Neuronal stem cell (in vitro differentiated cells): ENCODE data around the gene MPZL1.

Source experiments
- DNase-seq: peaks from one replicate; pipeline ENCODE4 v3.0.0-alpha.2; 2013; ENCODE audit warnings: low spot score
- H2AFZ ChIP-seq: one replicate; pipeline ENCODE4 v1.6.1; 2013; ENCODE audit warnings: mild to moderate bottlenecking, low read length, inconsistent platforms
- H2AK5ac ChIP-seq: 2 replicates; pipeline ENCODE4 v1.6.1; 2013; ENCODE audit warnings: low read depth, mild to moderate bottlenecking, inconsistent platforms, low read length, moderate library complexity, mixed read lengths
- H2BK120ac ChIP-seq: 2 replicates; pipeline ENCODE4 v1.6.1; 2013; ENCODE audit warnings: low read depth, mild to moderate bottlenecking, inconsistent platforms, low read length, moderate library complexity, mixed read lengths
- H2BK12ac ChIP-seq: one replicate; pipeline ENCODE4 v1.6.1; 2013; ENCODE audit warnings: low read length, inconsistent platforms
- H2BK15ac ChIP-seq: 2 replicates; pipeline ENCODE4 v1.6.1; 2013; ENCODE audit warnings: mild to moderate bottlenecking, low read length, inconsistent platforms, mixed read lengths
- H2BK5ac ChIP-seq: one replicate; pipeline ENCODE4 v1.6.1; 2013; ENCODE audit warnings: inconsistent platforms, mild to moderate bottlenecking, low read length, moderate library complexity
- H3K14ac ChIP-seq: one replicate; pipeline ENCODE4 v1.6.1; 2013; ENCODE audit warnings: low read length, inconsistent platforms
- H3K18ac ChIP-seq: 2 replicates; pipeline ENCODE4 v1.6.1; 2013; ENCODE audit warnings: low read length, inconsistent platforms
- H3K23ac ChIP-seq: 2 replicates; pipeline ENCODE4 v1.6.1; 2013; ENCODE audit warnings: low read depth, mild to moderate bottlenecking, mixed read lengths, low read length, inconsistent platforms; ENCODE audit not compliant: poor library complexity
- H3K27ac ChIP-seq: replicated peaks from 3 replicates; pipeline ENCODE4 v1.5.1; 2013; ENCODE audit warnings: low read length, inconsistent platforms
- H3K27me3 ChIP-seq, 3 experiments: 2 replicates each; pipeline ENCODE4 v1.6.1; 2013; ENCODE audit warnings: low read length in 3 of 3, mild to moderate bottlenecking in 2 of 3, inconsistent platforms in 1 of 3, low read depth in 1 of 3, mixed read lengths in 1 of 3, moderate library complexity in 1 of 3; ENCODE audit not compliant: control insufficient read depth in 3 of 3, insufficient read depth in 3 of 3
- H3K36me3 ChIP-seq, 2 donors: replicated peaks in 1 of 2; 2 replicates each; pipeline ENCODE4 v1.6.1; 2013; ENCODE audit warnings: low read length in 2 of 2; ENCODE audit not compliant: control insufficient read depth in 2 of 2, insufficient read depth in 2 of 2
- H3K4ac ChIP-seq: 2 replicates; pipeline ENCODE4 v1.6.1; 2013; ENCODE audit warnings: inconsistent platforms, mild to moderate bottlenecking, low read length, moderate library complexity
- H3K4me1 ChIP-seq, 2 donors: 1 replicate in 1 of 2; 2 replicates in 1 of 2; pipeline ENCODE4 v1.6.1; 2013; ENCODE audit warnings: low read length in 2 of 2, low read depth in 1 of 2; ENCODE audit not compliant: control insufficient read depth in 2 of 2, insufficient read depth in 1 of 2
- H3K4me2 ChIP-seq: one replicate; pipeline ENCODE4 v1.6.1; 2013; ENCODE audit warnings: mild to moderate bottlenecking, low read length, inconsistent platforms; ENCODE audit not compliant: insufficient read depth, poor library complexity, severe bottlenecking
- H3K4me3 ChIP-seq, 2 donors: 2 replicates each; pipeline ENCODE4 v1.5.1; 2013; ENCODE audit warnings: low read length in 2 of 2, mild to moderate bottlenecking in 2 of 2, inconsistent platforms in 1 of 2, moderate library complexity in 1 of 2
- H3K79me1 ChIP-seq: one replicate; pipeline ENCODE4 v1.6.1; 2013; ENCODE audit warnings: low read depth, mild to moderate bottlenecking, inconsistent platforms, low read length, moderate library complexity
- H3K9ac ChIP-seq: one replicate; pipeline ENCODE4 v1.6.1; 2013; ENCODE audit warnings: mild to moderate bottlenecking, low read depth, low read length, inconsistent platforms; ENCODE audit not compliant: poor library complexity
- H3K9me3 ChIP-seq, 2 donors: replicated peaks in 1 of 2; 2 replicates each; pipeline versions ENCODE3 to v1.6.1; 2013; ENCODE audit warnings: low read length in 2 of 2, mild to moderate bottlenecking in 2 of 2, inconsistent platforms in 1 of 2, low read depth in 1 of 2, mixed read lengths in 1 of 2, moderate library complexity in 1 of 2; ENCODE audit not compliant: control insufficient read depth in 2 of 2, insufficient read depth in 1 of 2
- H4K8ac ChIP-seq: one replicate; pipeline ENCODE4 v1.6.1; 2013; ENCODE audit warnings: low read depth, mild to moderate bottlenecking, inconsistent platforms, low read length, moderate library complexity
- H4K91ac ChIP-seq: one replicate; pipeline ENCODE4 v1.6.1; 2013; ENCODE audit warnings: low read length, low read depth, mild to moderate bottlenecking, inconsistent platforms; ENCODE audit not compliant: poor library complexity
- WGBS, 2 donors: extraction: QIAGEN DNeasy Blood & Tissue Kit; methylation state at CpG; one replicate each; pipeline ENCODE4 v1.1.7; 2013; ENCODE audit warnings: missing lambda C conversion rate in 2 of 2, mixed read lengths in 1 of 2; ENCODE audit not compliant: insufficient read length in 2 of 2, insufficient replicate concordance in 1 of 2; ENCODE audit errors: extremely low coverage in 2 of 2; 5-methylcytosine and 5-hydroxymethylcytosine counted together

Gene MPZL1

DNA sequence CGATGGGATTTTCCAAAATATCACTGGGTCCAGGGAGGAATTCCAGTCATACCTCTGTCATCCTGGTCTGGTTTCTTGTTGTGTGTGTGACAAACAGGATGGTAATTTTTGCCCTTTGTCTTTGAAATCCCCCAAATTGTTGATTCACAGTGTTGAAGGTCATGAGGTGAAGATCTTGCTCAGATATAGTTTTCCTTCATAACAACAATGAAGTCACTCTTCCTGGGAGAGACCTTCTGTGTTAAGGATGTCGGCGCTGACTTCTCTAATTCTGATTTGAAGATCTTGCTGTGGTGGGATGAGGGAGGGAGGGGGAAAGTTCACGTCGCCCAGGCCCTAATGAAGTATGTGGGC, 32.2 kb upstream of the MPZL1 start:
- no peak overlapping the region for H2BK15ac ChIP-seq
- peaks cover 0 to 26% (median 0%) of the 10 kb centered on the region in 3 experiments for H3K27me3 ChIP-seq
- no peak overlapping the region for H3K4me3 ChIP-seq
- DNase-seq = no peak
- H3K14ac ChIP-seq = no peak overlapping the region
- H3K9ac ChIP-seq = no peak overlapping the region
- H2AK5ac ChIP-seq = no peak overlapping the region
- no CpG with 5 or more reads among the region's 5 CpGs for WGBS, 2 donors
- H3K18ac ChIP-seq = no peak overlapping the region
- no peaks in the 10 kb centered on the region for H3K36me3 ChIP-seq
- H2BK12ac ChIP-seq = no peak overlapping the region
- no peaks in the 10 kb centered on the region for H3K79me1 ChIP-seq
- H2BK5ac ChIP-seq = no peak overlapping the region
- H3K4me2 ChIP-seq = no peak overlapping the region
- H3K23ac ChIP-seq = no peak overlapping the region
- no peak overlapping the region for H4K91ac ChIP-seq
- H3K9me3 ChIP-seq = no peaks in the 10 kb centered on the region
- H3K4me1 ChIP-seq = peaks cover 3% of the 10 kb centered on the region in 2 donors
- H4K8ac ChIP-seq = no peak overlapping the region
- no peak overlapping the region for H3K27ac ChIP-seq
- no peak overlapping the region for H2BK120ac ChIP-seq
- no peak overlapping the region for H3K4ac ChIP-seq
- H2AFZ ChIP-seq = no peak overlapping the region

DNA sequence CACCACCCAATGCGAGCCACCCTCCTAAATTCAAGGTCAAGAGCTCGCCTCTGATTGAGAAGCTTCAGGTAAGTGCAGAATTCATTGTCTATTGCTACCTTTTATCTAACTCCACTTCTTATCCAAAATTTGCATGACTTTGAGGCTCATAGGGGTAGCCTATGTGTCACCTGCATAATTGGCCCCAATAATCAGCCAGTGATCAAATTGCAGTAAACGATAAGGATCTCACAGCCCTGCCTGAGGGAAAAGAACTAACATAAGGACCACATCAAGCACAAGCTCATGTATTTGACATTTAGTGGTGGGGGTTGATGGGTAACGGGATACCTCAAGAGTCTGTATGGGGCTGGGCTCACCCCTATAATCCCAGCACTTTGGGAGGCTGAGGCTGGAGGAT, 31.7 kb upstream of the MPZL1 start:
- Histone ChIP-seq H2BK15ac (no peak overlapping the region), H4K91ac (no peak overlapping the region), H4K8ac (no peak overlapping the region), H3K4me2 (no peak overlapping the region), H3K27ac (no peak overlapping the region), H3K14ac (no peak overlapping the region), H3K4me3 (no peak overlapping the region), H3K23ac (no peak overlapping the region), H2AK5ac (no peak overlapping the region), H2AFZ (no peak overlapping the region), H3K18ac (no peak overlapping the region), H2BK12ac (no peak overlapping the region), H3K4ac (no peak overlapping the region), H2BK120ac (no peak overlapping the region), H3K9me3 (no peaks in the 10 kb centered on the region), H3K36me3 (no peaks in the 10 kb centered on the region), H3K79me1 (no peaks in the 10 kb centered on the region), H2BK5ac (no peak overlapping the region), H3K9ac (no peak overlapping the region), H3K27me3 (peaks cover 0 to 27% (median 0%) of the 10 kb centered on the region in 3 experiments), H3K4me1 (peaks cover 3% of the 10 kb centered on the region in 2 donors)
- DNase-seq = no peak
- no CpG with 5 or more reads among the region's 4 CpGs for WGBS, 2 donors

DNA sequence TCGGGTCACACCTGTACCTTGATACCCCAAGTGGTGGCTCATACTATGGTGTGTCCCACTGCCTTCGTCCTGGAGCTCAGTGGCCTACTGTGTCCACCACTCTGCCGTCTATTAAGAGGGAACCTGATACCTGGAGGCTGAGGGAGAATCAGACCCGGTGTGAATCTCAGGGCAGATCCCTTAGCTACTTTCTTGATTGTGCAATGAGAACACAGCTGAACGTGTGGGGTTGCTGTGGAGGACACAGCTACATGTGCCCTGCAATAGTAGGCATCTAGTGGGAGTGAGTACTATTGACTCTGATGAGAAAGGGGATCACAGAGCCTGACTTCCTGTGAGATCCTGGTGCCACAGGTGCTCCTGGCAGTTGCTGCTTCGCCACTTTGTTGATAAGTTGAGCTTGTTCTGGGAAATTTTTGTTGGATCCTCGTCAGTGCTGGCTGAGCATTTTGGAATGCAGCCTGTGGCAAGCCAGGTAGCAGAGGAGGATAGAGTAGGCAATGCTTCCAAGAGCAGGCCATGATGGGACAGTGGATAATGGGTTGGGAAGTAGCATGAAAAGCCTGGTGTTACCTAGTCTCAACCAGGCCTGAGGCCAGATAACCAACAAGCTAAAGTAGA, 28.2 kb upstream of the MPZL1 start:
- H3K27me3 ChIP-seq = peaks cover 0 to 10% (median 0%) of the 10 kb centered on the region in 3 experiments
- H3K4me1 ChIP-seq = peaks cover 0 to 1% of the 10 kb centered on the region in 2 donors
- no peak overlapping the region for H2AK5ac ChIP-seq

DNA sequence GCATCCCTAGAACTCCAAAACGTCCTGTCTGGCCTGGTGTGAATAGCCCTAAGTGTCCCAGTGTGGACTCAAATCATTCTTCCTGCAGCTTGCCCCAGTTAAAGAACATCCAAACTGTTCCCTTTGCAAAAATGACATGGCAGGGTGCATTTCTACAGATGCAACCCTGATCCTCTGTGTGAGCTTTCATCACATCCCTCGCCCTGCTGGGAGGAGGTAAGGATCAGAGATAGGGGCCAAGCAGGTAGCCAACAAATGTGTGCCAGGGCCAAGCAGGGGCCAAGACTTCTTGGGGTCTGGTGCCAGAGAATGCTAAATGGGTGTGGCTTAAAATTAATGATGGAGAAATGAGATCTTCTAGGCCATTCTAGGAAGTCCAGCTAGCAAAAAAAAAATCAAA, 27.1 kb upstream of the MPZL1 start:
- Histone ChIP-seq H2BK15ac (no peak overlapping the region), H3K27me3 (peaks cover 0 to 10% (median 0%) of the 10 kb centered on the region in 3 experiments), H3K36me3 (no peaks in the 10 kb centered on the region), H2AK5ac (no peak overlapping the region), H3K9ac (no peak overlapping the region), H3K4me2 (no peak overlapping the region), H3K14ac (no peak overlapping the region), H3K79me1 (no peaks in the 10 kb centered on the region), H3K18ac (no peak overlapping the region), H4K8ac (no peak overlapping the region), H2AFZ (no peak overlapping the region), H3K4ac (no peak overlapping the region), H3K4me1 (peaks cover 0 to 1% of the 10 kb centered on the region in 2 donors), H3K27ac (no peak overlapping the region), H2BK5ac (no peak overlapping the region), H3K4me3 (no peak overlapping the region), H2BK120ac (no peak overlapping the region), H4K91ac (no peak overlapping the region), H2BK12ac (no peak overlapping the region), H3K23ac (no peak overlapping the region), H3K9me3 (no peaks in the 10 kb centered on the region)
- WGBS, 2 donors = no CpG with 5 or more reads among the region's 2 CpGs
- DNase-seq = no peak

More for the DNA sequence above, 28.2 kb upstream of the MPZL1 start:
- no peak overlapping the region for H2BK12ac ChIP-seq
- H3K4me3 ChIP-seq = no peak overlapping the region
- H3K9ac ChIP-seq = no peak overlapping the region
- H2BK120ac ChIP-seq = no peak overlapping the region
- no peak for DNase-seq
- H3K36me3 ChIP-seq = no peaks in the 10 kb centered on the region
- H3K79me1 ChIP-seq = no peaks in the 10 kb centered on the region
- no peak overlapping the region for H4K91ac ChIP-seq
- H3K18ac ChIP-seq = no peak overlapping the region
- WGBS, 2 donors = no CpG with 5 or more reads among the region's 7 CpGs
- no peaks in the 10 kb centered on the region for H3K9me3 ChIP-seq
- no peak overlapping the region for H2BK5ac ChIP-seq
- H2AFZ ChIP-seq = no peak overlapping the region
- no peak overlapping the region for H3K27ac ChIP-seq
- H4K8ac ChIP-seq = no peak overlapping the region
- H3K4me2 ChIP-seq = no peak overlapping the region
- H3K4ac ChIP-seq = no peak overlapping the region
- H3K14ac ChIP-seq = no peak overlapping the region
- no peak overlapping the region for H3K23ac ChIP-seq
- no peak overlapping the region for H2BK15ac ChIP-seq
